GM12874 (cell line): ENCODE results near the gene PTPRT.
A peak's percentile ranks its signal among the peaks of the same experiment; 100 is the strongest.

Experiments used
- TF ChIP-seq, protein P1 (sequence below): IDR thresholded peaks from 2 replicates; pipeline ENCODE4 v1.5.1; 2011; ENCODE audit warnings: low read depth, mild to moderate bottlenecking, control low read depth, low read length, moderate library complexity; ENCODE audit not compliant: insufficient read depth

Gene PTPRT

GRCh38 chr20:43187476-43188233 lies 2.1 kb downstream of the PTPRT start:
- TF ChIP-seq, protein P1, sequence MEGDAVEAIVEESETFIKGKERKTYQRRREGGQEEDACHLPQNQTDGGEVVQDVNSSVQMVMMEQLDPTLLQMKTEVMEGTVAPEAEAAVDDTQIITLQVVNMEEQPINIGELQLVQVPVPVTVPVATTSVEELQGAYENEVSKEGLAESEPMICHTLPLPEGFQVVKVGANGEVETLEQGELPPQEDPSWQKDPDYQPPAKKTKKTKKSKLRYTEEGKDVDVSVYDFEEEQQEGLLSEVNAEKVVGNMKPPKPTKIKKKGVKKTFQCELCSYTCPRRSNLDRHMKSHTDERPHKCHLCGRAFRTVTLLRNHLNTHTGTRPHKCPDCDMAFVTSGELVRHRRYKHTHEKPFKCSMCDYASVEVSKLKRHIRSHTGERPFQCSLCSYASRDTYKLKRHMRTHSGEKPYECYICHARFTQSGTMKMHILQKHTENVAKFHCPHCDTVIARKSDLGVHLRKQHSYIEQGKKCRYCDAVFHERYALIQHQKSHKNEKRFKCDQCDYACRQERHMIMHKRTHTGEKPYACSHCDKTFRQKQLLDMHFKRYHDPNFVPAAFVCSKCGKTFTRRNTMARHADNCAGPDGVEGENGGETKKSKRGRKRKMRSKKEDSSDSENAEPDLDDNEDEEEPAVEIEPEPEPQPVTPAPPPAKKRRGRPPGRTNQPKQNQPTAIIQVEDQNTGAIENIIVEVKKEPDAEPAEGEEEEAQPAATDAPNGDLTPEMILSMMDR, result peak; percentile 85

- TF ChIP-seq, protein P1, result no peak
These were observed 3.4 kb downstream of the PTPRT start for GRCh38 chr20:43186312-43186711.

GRCh38 chr20:43185901-43186300 lies 3.8 kb downstream of the PTPRT start:
- TF ChIP-seq, protein P1, result no peak

- TF ChIP-seq, protein P1, result no peak
These were observed 6.1 kb downstream of the PTPRT start for GRCh38 chr20:43183536-43184070.

- TF ChIP-seq, protein P1, result no peak
These were observed 11.6 kb downstream of the PTPRT start for GRCh38 chr20:43178080-43178479.

DNA sequence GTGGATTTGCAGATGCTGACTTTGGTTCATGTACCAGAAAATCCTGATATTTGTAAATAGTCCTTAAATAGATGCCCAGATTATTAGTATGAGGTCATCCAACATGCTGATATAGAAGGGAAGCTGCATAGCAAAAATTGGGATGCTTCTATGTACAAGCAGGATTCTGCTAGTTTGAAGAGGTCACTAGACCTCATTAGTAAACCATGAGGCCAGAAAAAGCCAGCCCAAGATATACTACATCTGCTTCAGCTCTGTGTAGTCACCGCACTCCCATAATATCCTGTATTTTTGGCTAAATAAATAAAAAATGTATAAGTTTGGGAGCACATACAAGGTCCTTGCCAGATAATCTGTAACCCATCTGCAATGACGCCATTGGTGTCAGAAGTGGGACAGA lies 13.0 kb downstream of the PTPRT start:
- TF ChIP-seq, protein P1, result no peak

GRCh38 chr20:43171930-43172329 lies 17.8 kb downstream of the PTPRT start:
- TF ChIP-seq, protein P1, result no peak
